ENCODE data around the gene SLC50A1. TPM values are rescaled to one million over a fixed set of nuclear protein-coding genes. Genes with fewer than 3 reads are reported as not detected.

SLC50A1 gene
- polyA plus RNA-seq, 1 experiment, result 47.4 TPM

GRCh38 chr1:155179112-155180031 is 43.7 kb downstream of the SLC50A1 start:
- ChIA-PET CTCF (interaction anchor here (0.8 to 10.5 kb wide), 3 partner anchors 15 to 88 kb away, joined by 3 to 147 read pairs (median 7); no protein-coding TSS in a partner anchor), POLR2A (no interaction called here)
- TF ChIP-seq, protein P1, sequence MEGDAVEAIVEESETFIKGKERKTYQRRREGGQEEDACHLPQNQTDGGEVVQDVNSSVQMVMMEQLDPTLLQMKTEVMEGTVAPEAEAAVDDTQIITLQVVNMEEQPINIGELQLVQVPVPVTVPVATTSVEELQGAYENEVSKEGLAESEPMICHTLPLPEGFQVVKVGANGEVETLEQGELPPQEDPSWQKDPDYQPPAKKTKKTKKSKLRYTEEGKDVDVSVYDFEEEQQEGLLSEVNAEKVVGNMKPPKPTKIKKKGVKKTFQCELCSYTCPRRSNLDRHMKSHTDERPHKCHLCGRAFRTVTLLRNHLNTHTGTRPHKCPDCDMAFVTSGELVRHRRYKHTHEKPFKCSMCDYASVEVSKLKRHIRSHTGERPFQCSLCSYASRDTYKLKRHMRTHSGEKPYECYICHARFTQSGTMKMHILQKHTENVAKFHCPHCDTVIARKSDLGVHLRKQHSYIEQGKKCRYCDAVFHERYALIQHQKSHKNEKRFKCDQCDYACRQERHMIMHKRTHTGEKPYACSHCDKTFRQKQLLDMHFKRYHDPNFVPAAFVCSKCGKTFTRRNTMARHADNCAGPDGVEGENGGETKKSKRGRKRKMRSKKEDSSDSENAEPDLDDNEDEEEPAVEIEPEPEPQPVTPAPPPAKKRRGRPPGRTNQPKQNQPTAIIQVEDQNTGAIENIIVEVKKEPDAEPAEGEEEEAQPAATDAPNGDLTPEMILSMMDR (IDR thresholded peaks at IDR 0.05; ENCODE audit: insufficient read depth, low read depth, low read length), result no peak

GRCh38 chr1:155181371-155182051 is 45.9 kb downstream of the SLC50A1 start:
- Histone ChIP-seq H3K36me3 (ENCODE audit: control insufficient read depth, insufficient read depth, low read length) (peaks cover 27% of the 10 kb centered on the region), H3K4me3 (ENCODE audit: low read depth, low read length) (no peak overlapping the region), H3K27me3 (ENCODE audit: control insufficient read depth, insufficient read depth, low read length) (no peaks in the 10 kb centered on the region)
- POLR2A ChIA-PET, result no interaction called here
- TF ChIP-seq, protein P1 (IDR thresholded peaks at IDR 0.05; ENCODE audit: insufficient read depth, low read depth, low read length), result no peak
- CTCF ChIA-PET, result interaction anchor here (10.5 kb wide), 1 partner anchor 12 kb away, joined by 147 read pairs; no protein-coding TSS in a partner anchor
- no peak for DNase-seq (ENCODE audit: low read depth)

More at GRCh38 chr1:155179112-155180031, 43.7 kb downstream of the SLC50A1 start:
- no peak for DNase-seq (ENCODE audit: low read depth)
- Histone ChIP-seq H3K36me3 (ENCODE audit: control insufficient read depth, insufficient read depth, low read length) (peaks cover 27% of the 10 kb centered on the region), H3K27me3 (ENCODE audit: control insufficient read depth, insufficient read depth, low read length) (no peaks in the 10 kb centered on the region), H3K4me3 (ENCODE audit: low read depth, low read length) (no peak overlapping the region)

DNA sequence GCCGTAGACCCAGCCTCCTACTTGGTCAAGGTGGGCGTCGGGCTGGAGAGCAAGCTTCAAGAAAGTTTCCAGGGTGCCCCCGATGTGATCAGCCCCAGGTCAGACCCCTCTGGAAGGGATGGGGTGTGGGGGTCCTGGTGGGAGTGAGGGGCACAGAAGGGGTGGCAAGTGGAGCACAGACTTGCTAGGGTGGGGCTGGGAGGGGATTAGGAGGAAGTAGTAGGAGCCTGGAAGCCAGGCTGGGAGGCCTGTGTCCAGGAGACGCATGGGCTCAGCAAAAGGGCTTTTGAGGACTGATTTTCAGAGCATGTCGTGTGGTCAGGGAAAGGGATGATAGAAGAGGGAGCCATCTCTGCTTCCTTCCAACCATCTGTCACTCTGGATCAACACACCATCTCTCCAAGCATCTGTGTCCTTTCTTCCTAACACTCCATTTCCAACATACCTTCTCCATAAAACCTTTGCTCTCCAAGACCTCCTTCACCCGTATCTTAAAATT is 46.4 kb downstream of the SLC50A1 start:
- no peak overlapping the region for H3K4me3 ChIP-seq (ENCODE audit: low read depth, low read length)
- ChIA-PET CTCF (interaction anchor here (10.5 kb wide), 1 partner anchor 12 kb away, joined by 147 read pairs; no protein-coding TSS in a partner anchor), POLR2A (no interaction called here)
- DNase-seq (ENCODE audit: low read depth), result no peak
- no peaks in the 10 kb centered on the region for H3K27me3 ChIP-seq (ENCODE audit: control insufficient read depth, insufficient read depth, low read length)
- TF ChIP-seq, protein P1 (IDR thresholded peaks at IDR 0.05; ENCODE audit: insufficient read depth, low read depth, low read length), result no peak
- peaks cover 24% of the 10 kb centered on the region for H3K36me3 ChIP-seq (ENCODE audit: control insufficient read depth, insufficient read depth, low read length)

DNA sequence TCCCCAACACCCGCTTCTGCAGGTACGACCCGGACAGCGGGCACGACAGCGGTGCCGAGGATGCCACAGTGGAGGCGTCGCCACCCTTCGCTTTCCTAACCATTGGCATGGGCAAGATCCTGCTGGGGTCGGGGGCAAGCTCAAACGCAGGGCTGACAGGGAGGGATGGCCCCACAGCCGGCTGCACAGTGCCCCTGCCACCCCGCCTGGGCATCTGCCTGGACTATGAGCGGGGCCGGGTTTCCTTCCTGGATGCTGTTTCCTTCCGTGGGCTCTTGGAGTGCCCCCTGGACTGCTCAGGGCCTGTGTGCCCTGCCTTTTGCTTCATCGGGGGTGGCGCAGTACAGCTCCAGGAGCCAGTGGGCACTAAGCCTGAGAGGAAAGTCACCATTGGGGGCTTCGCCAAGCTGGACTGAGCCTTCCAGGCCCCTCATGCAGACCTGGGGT is 48.1 kb downstream of the SLC50A1 start:
- Histone ChIP-seq H3K27me3 (ENCODE audit: control insufficient read depth, insufficient read depth, low read length) (no peaks in the 10 kb centered on the region), H3K4me3 (ENCODE audit: low read depth, low read length) (no peak overlapping the region), H3K36me3 (ENCODE audit: control insufficient read depth, insufficient read depth, low read length) (peaks cover 11% of the 10 kb centered on the region)
- CTCF ChIA-PET, result interaction anchor here (0.7 to 5.2 kb wide), 4 partner anchors 8 to 93 kb away, joined by 3 to 32 read pairs (median 8); no protein-coding TSS in a partner anchor
- POLR2A ChIA-PET, result no interaction called here
- no peak for DNase-seq (ENCODE audit: low read depth)
- TF ChIP-seq, protein P1 (IDR thresholded peaks at IDR 0.05; ENCODE audit: insufficient read depth, low read depth, low read length), result no peak

Measured in BJ (cell line).